SK-N-SH treated with all-trans-retinoic acid at 6 μM for 48 hours (cell line): ENCODE measurements around the gene TBL1X.

Source experiments
- ARNTL ChIP-seq: fragments of 450-650 bp; formaldehyde crosslinking; IDR thresholded peaks from 2 replicates; pipeline ENCODE4 v1.5.0; 2020; ENCODE audit warnings: low read depth, mild to moderate bottlenecking, moderate library complexity, borderline replicate concordance
- BACH2 ChIP-seq: fragments of 250-450 bp; sonication (Bioruptor Pico); IDR thresholded peaks from 2 replicates; pipeline ENCODE4 v1.9.0; 2021; ENCODE audit warnings: mild to moderate bottlenecking, borderline replicate concordance
- CREB5 ChIP-seq: fragments of 250-450 bp; sonication (Bioruptor Pico); IDR thresholded peaks from 2 replicates; pipeline ENCODE4 v1.5.1; 2020; ENCODE audit warnings: low read depth, mild to moderate bottlenecking, moderate library complexity
- CSDC2 ChIP-seq: fragments of 250-450 bp; sonication (Bioruptor Pico); IDR thresholded peaks from 2 replicates; pipeline ENCODE4 v1.5.0; 2020; ENCODE audit warnings: mild to moderate bottlenecking, moderate library complexity
- CSRNP3 ChIP-seq: fragments of 250-450 bp; sonication (Bioruptor Pico); IDR thresholded peaks from 2 replicates; pipeline ENCODE4 v1.5.1; 2021; ENCODE audit warnings: mild to moderate bottlenecking, moderate library complexity
- ESRRG ChIP-seq: fragments of 250-450 bp; sonication (Bioruptor Pico); IDR thresholded peaks from 2 replicates; pipeline ENCODE4 v1.6.1; 2021; ENCODE audit warnings: mild to moderate bottlenecking
- ISL1 ChIP-seq: fragments of 250-450 bp; sonication (Bioruptor Pico); IDR thresholded peaks from 2 replicates; pipeline ENCODE4 v2.1.2; 2022; ENCODE audit warnings: mild to moderate bottlenecking, moderate library complexity
- PATZ1 ChIP-seq: fragments of 250-450 bp; sonication (Bioruptor Pico); IDR thresholded peaks from 2 replicates; pipeline ENCODE4 v1.8.0; 2020; ENCODE audit warnings: mild to moderate bottlenecking, moderate library complexity, borderline replicate concordance
- PPARA ChIP-seq: fragments of 250-450 bp; sonication (Bioruptor Pico); IDR thresholded peaks from 2 replicates; pipeline ENCODE4 v1.5.0; 2020; ENCODE audit warnings: mild to moderate bottlenecking, borderline replicate concordance
- RARB ChIP-seq: fragments of 250-450 bp; sonication (Bioruptor Pico); IDR thresholded peaks from 2 replicates; pipeline ENCODE4 v1.8.0; 2021; ENCODE audit warnings: mild to moderate bottlenecking, moderate library complexity
- TCF4 ChIP-seq: fragments of 250-450 bp; sonication (Bioruptor Pico); IDR thresholded peaks from 2 replicates; pipeline ENCODE4 v1.8.0; 2021; ENCODE audit warnings: mild to moderate bottlenecking, moderate library complexity, borderline replicate concordance
- ZFP3 ChIP-seq: fragments of 250-450 bp; sonication (Bioruptor Pico); IDR thresholded peaks from 2 replicates; pipeline ENCODE4 v1.5.0; 2020; ENCODE audit warnings: mild to moderate bottlenecking, moderate library complexity
- ZFP30 ChIP-seq: fragments of 450-650 bp; formaldehyde crosslinking; IDR thresholded peaks from 2 replicates; pipeline ENCODE4 v1.5.0; 2022; ENCODE audit warnings: mild to moderate bottlenecking, moderate library complexity
- TF ChIP-seq, protein P1 (sequence below): fragments of 250-450 bp; sonication (Bioruptor Pico); IDR thresholded peaks from 2 replicates; pipeline ENCODE4 v1.5.0; 2020; ENCODE audit warnings: mild to moderate bottlenecking, moderate library complexity

GRCh38 chrX:9467751-9468150 lies 2.9 kb downstream of the TBL1X start:
- TF ChIP-seq PATZ1 (CRISPR knock-in tag) (no peak), ZFP30 (CRISPR knock-in tag) (no peak), PPARA (CRISPR knock-in tag) (no peak), ISL1 (no peak), RARB (no peak), TCF4 (CRISPR knock-in tag) (no peak), ZFP3 (no peak), CSRNP3 (CRISPR knock-in tag) (no peak), BACH2 (no peak), CSDC2 (CRISPR knock-in tag) (no peak), ARNTL (CRISPR knock-in tag) (no peak), CREB5 (CRISPR knock-in tag) (no peak), ESRRG (CRISPR knock-in tag) (no peak)
- TF ChIP-seq, protein P1, sequence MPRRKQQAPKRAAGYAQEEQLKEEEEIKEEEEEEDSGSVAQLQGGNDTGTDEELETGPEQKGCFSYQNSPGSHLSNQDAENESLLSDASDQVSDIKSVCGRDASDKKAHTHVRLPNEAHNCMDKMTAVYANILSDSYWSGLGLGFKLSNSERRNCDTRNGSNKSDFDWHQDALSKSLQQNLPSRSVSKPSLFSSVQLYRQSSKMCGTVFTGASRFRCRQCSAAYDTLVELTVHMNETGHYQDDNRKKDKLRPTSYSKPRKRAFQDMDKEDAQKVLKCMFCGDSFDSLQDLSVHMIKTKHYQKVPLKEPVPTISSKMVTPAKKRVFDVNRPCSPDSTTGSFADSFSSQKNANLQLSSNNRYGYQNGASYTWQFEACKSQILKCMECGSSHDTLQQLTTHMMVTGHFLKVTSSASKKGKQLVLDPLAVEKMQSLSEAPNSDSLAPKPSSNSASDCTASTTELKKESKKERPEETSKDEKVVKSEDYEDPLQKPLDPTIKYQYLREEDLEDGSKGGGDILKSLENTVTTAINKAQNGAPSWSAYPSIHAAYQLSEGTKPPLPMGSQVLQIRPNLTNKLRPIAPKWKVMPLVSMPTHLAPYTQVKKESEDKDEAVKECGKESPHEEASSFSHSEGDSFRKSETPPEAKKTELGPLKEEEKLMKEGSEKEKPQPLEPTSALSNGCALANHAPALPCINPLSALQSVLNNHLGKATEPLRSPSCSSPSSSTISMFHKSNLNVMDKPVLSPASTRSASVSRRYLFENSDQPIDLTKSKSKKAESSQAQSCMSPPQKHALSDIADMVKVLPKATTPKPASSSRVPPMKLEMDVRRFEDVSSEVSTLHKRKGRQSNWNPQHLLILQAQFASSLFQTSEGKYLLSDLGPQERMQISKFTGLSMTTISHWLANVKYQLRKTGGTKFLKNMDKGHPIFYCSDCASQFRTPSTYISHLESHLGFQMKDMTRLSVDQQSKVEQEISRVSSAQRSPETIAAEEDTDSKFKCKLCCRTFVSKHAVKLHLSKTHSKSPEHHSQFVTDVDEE (CRISPR knock-in tag) = no peak
